GM12878 (cell line): ENCODE data around the gene SSUH2. TPM values are rescaled to one million over a fixed set of nuclear protein-coding genes. Genes with fewer than 3 reads are reported as not detected.

Experiments used
- ATAC-seq: fragments of 200-7000 bp; cut with Tn5 transposase; 3 replicates; pipeline ENCODE4 v1.9.1; 2020; ENCODE audit warnings: mild to moderate bottlenecking, moderate library complexity
- BruUV-seq: library from RNA; stranded (reverse); fragments of 400-500 nt; replicated peaks from 2 replicates; lab custom pipeline; 2021; lab: Mats Ljungman, UMichigan
- CTCF ChIA-PET: fragments of 300-600 bp; sonication (Branson Sonifier 250); formaldehyde crosslinking; extraction: SDS; loops from one replicate; lab custom pipeline; 2021; ENCODE audit warnings: inconsistent platforms; lab: Yijun Ruan, JAX
- POLR2A ChIA-PET: fragments of 350-600 bp; formaldehyde crosslinking; extraction: SDS; loops from one replicate; lab custom pipeline; 2021; ENCODE audit warnings: inconsistent platforms; lab: Charles Lee
- RAD21 ChIA-PET: fragments of 300-600 bp; sonication (Branson Sonifier 250); formaldehyde crosslinking; loops from one replicate; lab custom pipeline; 2023; ENCODE audit warnings: antibody characterized with exemption; ENCODE audit not compliant: unreplicated experiment; lab: Charles Lee
- SMC1A ChIA-PET: fragments of 300-600 bp; sonication (Branson Sonifier 250); formaldehyde crosslinking; loops from one replicate; lab custom pipeline; 2023; ENCODE audit not compliant: unreplicated experiment, uncharacterized antibody; lab: Charles Lee
- DNase-seq: peaks from one replicate; pipeline ENCODE4 v3.0.0-alpha.2; 2011; ENCODE audit warnings: low read depth, low spot score
- FAIRE-seq: peaks from 3 replicates; lab custom pipeline; 2011; peaks lifted over from hg19 to GRCh38; lab: Jason Lieb, UNC
- H2AFZ ChIP-seq: 2 replicates; pipeline ENCODE4 v1.6.0; 2011; ENCODE audit warnings: low read depth, low read length, control low read depth; ENCODE audit not compliant: control insufficient read depth
- H3K27ac ChIP-seq: 2 replicates; pipeline ENCODE4 v1.5.1; 2011; ENCODE audit warnings: control low read depth; ENCODE audit not compliant: control insufficient read depth, insufficient read depth
- H3K27me3 ChIP-seq, 2 experiments: replicated peaks in 1 of 2; 2 replicates each; pipeline versions ENCODE4 v1.6.0 to v1.6.1; 2011; ENCODE audit warnings: low read length in 1 of 2; ENCODE audit not compliant: control insufficient read depth in 2 of 2, insufficient read depth in 2 of 2
- H3K36me3 ChIP-seq, 2 experiments: 2 replicates each; pipeline ENCODE4 v1.5.1; 2011; ENCODE audit warnings: low read length in 1 of 2; ENCODE audit not compliant: control insufficient read depth in 2 of 2, insufficient read depth in 2 of 2
- H3K4me1 ChIP-seq: 2 replicates; pipeline ENCODE4 v1.6.1; 2011; ENCODE audit warnings: mild to moderate bottlenecking, low read length, moderate library complexity, mixed read lengths; ENCODE audit not compliant: control insufficient read depth, insufficient read depth
- H3K4me2 ChIP-seq: 2 replicates; pipeline ENCODE4 v1.6.0; 2011; ENCODE audit warnings: control low read depth; ENCODE audit not compliant: control insufficient read depth, insufficient read depth
- H3K4me3 ChIP-seq: fragments of 200-600 bp; sonication (generic); 2 replicates; pipeline ENCODE4 v1.5.1; 2016
- H3K79me2 ChIP-seq: 2 replicates; pipeline ENCODE4 v1.6.0; 2011; ENCODE audit warnings: low read length; ENCODE audit not compliant: control insufficient read depth, insufficient read depth
- H3K9ac ChIP-seq: 2 replicates; pipeline ENCODE4 v1.8.0; 2011; ENCODE audit warnings: low read length, control low read depth, mixed read lengths; ENCODE audit not compliant: control insufficient read depth, insufficient read depth
- H3K9me3 ChIP-seq: replicated peaks from 3 replicates; pipeline ENCODE4 v1.5.1; 2011; ENCODE audit warnings: mild to moderate bottlenecking, low read length; ENCODE audit not compliant: control insufficient read depth, insufficient read depth
- H4K20me1 ChIP-seq: 2 replicates; pipeline ENCODE4 v1.6.0; 2011; ENCODE audit not compliant: control insufficient read depth, insufficient read depth
- CUX1 ChIP-seq: IDR thresholded peaks from 2 replicates; pipeline ENCODE4 v1.6.1; 2012; ENCODE audit warnings: improper control_type of control experiment, low read depth, low read length; ENCODE audit not compliant: insufficient replicate concordance
- E2F8 ChIP-seq: fragments of 450-650 bp; IDR thresholded peaks from 2 replicates; pipeline ENCODE4 v1.6.1; 2018; ENCODE audit warnings: mild to moderate bottlenecking, low read depth, moderate library complexity; ENCODE audit not compliant: partially characterized antibody
- GATAD2B ChIP-seq: fragments of 450-650 bp; conservative IDR thresholded peaks from 2 replicates; pipeline ENCODE4 v1.6.1; 2017; ENCODE audit warnings: low read depth, mild to moderate bottlenecking, moderate library complexity
- HDAC2 ChIP-seq: fragments of 200-600 bp; sonication (generic); IDR thresholded peaks from 2 replicates; pipeline ENCODE4 v1.6.1; 2017
- HDAC6 ChIP-seq: fragments of 200-600 bp; sonication (generic); IDR thresholded peaks from one replicate; pipeline ENCODE4 v1.8.0; 2017; ENCODE audit warnings: antibody characterized with exemption; ENCODE audit not compliant: unreplicated experiment
- KDM1A ChIP-seq: fragments of 200-600 bp; sonication (generic); IDR thresholded peaks from 2 replicates; pipeline ENCODE4 v1.6.1; 2016; ENCODE audit warnings: borderline replicate concordance
- NBN ChIP-seq: fragments of 450-650 bp; IDR thresholded peaks from 2 replicates; pipeline ENCODE4 v1.6.1; 2016
- RFX5 ChIP-seq: IDR thresholded peaks from 2 replicates; pipeline ENCODE4 v1.6.1; 2011; ENCODE audit warnings: low read depth, low read length, improper control_type of control experiment
- WGBS: methylation state at CpG from one replicate; pipeline ENCODE4 v1.1.6; 2016; ENCODE audit warnings: low lambda C conversion rate; ENCODE audit not compliant: insufficient replicate concordance, insufficient coverage; ENCODE audit errors: missing lambda C conversion rate; 5-methylcytosine and 5-hydroxymethylcytosine counted together
- in situ Hi-C: fragments of 300-500 bp; cut with MboI; formaldehyde crosslinking; loops from 9 replicates; pipeline ENCODE4 v1.14.3; 2018; ENCODE audit warnings: mixed read lengths
- intact Hi-C: fragments of 100-400 bp; cut with micrococcal nuclease; formaldehyde crosslinking; loops from one replicate; pipeline ENCODE4 v1.14.2; 2022; ENCODE audit not compliant: unreplicated experiment
- polyA plus RNA-seq, 11 experiments: library from polyadenylated mRNA; depleted of rRNA in 4 of 11; unstranded in 6 of 11; stranded (reverse) in 5 of 11; fragments of >200 nt; fragmentation: Nextera tagmentation in 4 of 11; fragmentation: Illumina TruSeq in 1 of 11; extraction: Ambion mirVana in 4 of 11; extraction: Trizol in 1 of 11; gene quantifications; 1 replicate in 1 of 11; 2 replicates in 10 of 11; pipeline versions ENCODE4 v1.2.1 to v1.2.3, GENCODE V29; 2011 to 2016; ENCODE audit warnings: inconsistent platforms in 2 of 11, missing spikeins in 2 of 11, low read depth in 1 of 11
- total RNA-seq, 4 experiments: library from RNA; depleted of rRNA in 3 of 4; stranded (reverse); fragments of >200 nt in 3 of 4; fragmentation: Illumina TruSeq in 1 of 4; extraction: Trizol in 1 of 4; gene quantifications; 2 replicates each; pipeline versions ENCODE4 v1.2.1 to v1.2.3, GENCODE V29; 2013 to 2021

Gene SSUH2
- total and polyA plus RNA-seq, 10 of the 15 experiments (the other 5 are each of a cell fraction or from before 2014, with no cell fraction given) = 0.09 to 0.26 TPM; not detected in 8

- TF ChIP-seq CUX1 = no peak
- no peak for TF ChIP-seq GATAD2B
- TF ChIP-seq HDAC2 = no peak
- no peak for TF ChIP-seq NBN
- no peak for TF ChIP-seq HDAC6
- TF ChIP-seq E2F8 = no peak
- no peak for TF ChIP-seq RFX5
- no peak for TF ChIP-seq KDM1A
- TF ChIP-seq, all 136 proteins: peak for 0
- H4K20me1 ChIP-seq = no peaks in the 10 kb centered on the region
- WGBS = 0% methylated on average over 2 of the region's 3 CpGs
- H3K79me2 ChIP-seq = no peaks in the 10 kb centered on the region
- H3K27ac ChIP-seq = no peak overlapping the region
- no peak for FAIRE-seq
- H2AFZ ChIP-seq = no peak overlapping the region
- no TSS peak for BruUV-seq
- CTCF ChIA-PET = interaction anchor here (0.6 to 2.7 kb wide), 5 partner anchors 171 to 277 kb away, joined by 3 to 15 read pairs (median 4); no protein-coding TSS in a partner anchor
- no peaks in the 10 kb centered on the region; the same call in 2 of the 3 replicates for H3K9me3 ChIP-seq
- no peaks in the 10 kb centered on the region for H3K36me3 ChIP-seq
- POLR2A ChIA-PET = no interaction called here
- SMC1A ChIA-PET = interaction anchor here (1.2 to 2.1 kb wide), 4 partner anchors 27 to 179 kb away, joined by 3 to 10 read pairs (median 6); no protein-coding TSS in a partner anchor
- no peak for DNase-seq
- RAD21 ChIA-PET = interaction anchor here (2.4 kb wide), 1 partner anchor 179 kb away, joined by 10 read pairs; no protein-coding TSS in a partner anchor
- no peak for ATAC-seq
- no peak overlapping the region for H3K4me3 ChIP-seq
- no peak overlapping the region for H3K4me2 ChIP-seq
- H3K27me3 ChIP-seq = no peaks in the 10 kb centered on the region
- no peak overlapping the region for H3K9ac ChIP-seq
- in situ Hi-C loops = loop anchor here (5.0 kb wide), 1 partner anchor 174 kb away; no protein-coding TSS in a partner anchor
- H3K4me1 ChIP-seq = no peaks in the 10 kb centered on the region
- intact Hi-C loops = loop anchor here (10.0 kb wide), 1 partner anchor 296 kb away; no protein-coding TSS in a partner anchor
Observed at GRCh38 chr3:8621141-8621540, 23.5 kb downstream of the SSUH2 start.
